ENCODE data around the gene HIGD1B. TPM values are rescaled to one million over a fixed set of nuclear protein-coding genes. Genes with fewer than 3 reads are reported as not detected.

The HIGD1B gene
- total RNA-seq, 2 donors from 2014 or later, result 19.0 TPM; not detected in 1

- peaks cover 0 to 14% of the 10 kb centered on the region in 2 donors for H3K4me1 ChIP-seq
- no peak overlapping the region for H3K27ac ChIP-seq
- no peak overlapping the region for H3K4me3 ChIP-seq
- no peak for DNase-seq (ENCODE audit: low spot score)
- no peak for TF ChIP-seq CTCF (IDR thresholded peaks at IDR 0.05)
- no peaks in the 10 kb centered on the region for H3K27me3 ChIP-seq
- no peaks in the 10 kb centered on the region for H3K9me3 ChIP-seq
- H3K36me3 ChIP-seq, result peaks cover 49% of the 10 kb centered on the region
Observed at GRCh38 chr17:44887016-44887415, 39.3 kb downstream of the HIGD1B start.

- no peak overlapping the region for H3K4me3 ChIP-seq
- H3K27me3 ChIP-seq, result no peaks in the 10 kb centered on the region
- peaks cover 0 to 14% of the 10 kb centered on the region in 2 donors for H3K4me1 ChIP-seq
- H3K27ac ChIP-seq, result no peak overlapping the region
- peaks cover 44% of the 10 kb centered on the region for H3K36me3 ChIP-seq
- TF ChIP-seq CTCF (IDR thresholded peaks at IDR 0.05), result no peak
- no peaks in the 10 kb centered on the region for H3K9me3 ChIP-seq
- DNase-seq (ENCODE audit: low spot score), result no peak
Observed at GRCh38 chr17:44887971-44888954, 40.6 kb downstream of the HIGD1B start.

- Histone ChIP-seq H3K36me3 (peaks cover 44% of the 10 kb centered on the region), H3K27ac (no peak overlapping the region), H3K27me3 (no peaks in the 10 kb centered on the region), H3K4me3 (no peak overlapping the region), H3K4me1 (peaks cover 0 to 14% of the 10 kb centered on the region in 2 donors), H3K9me3 (no peaks in the 10 kb centered on the region)
- no peak for TF ChIP-seq CTCF (IDR thresholded peaks at IDR 0.05)
- no peak for DNase-seq (ENCODE audit: low spot score)
Observed at GRCh38 chr17:44889003-44889402, 41.3 kb downstream of the HIGD1B start.

- no peaks in the 10 kb centered on the region for H3K9me3 ChIP-seq
- no peaks in the 10 kb centered on the region for H3K27me3 ChIP-seq
- H3K4me3 ChIP-seq, result no peak overlapping the region
- no peak overlapping the region for H3K27ac ChIP-seq
- no peak for DNase-seq (ENCODE audit: low spot score)
- H3K36me3 ChIP-seq, result peaks cover 20% of the 10 kb centered on the region
- TF ChIP-seq CTCF (IDR thresholded peaks at IDR 0.05), result no peak
- H3K4me1 ChIP-seq, result peaks cover 0 to 14% of the 10 kb centered on the region in 2 donors
Observed at GRCh38 chr17:44892250-44892649, 44.6 kb downstream of the HIGD1B start.

GRCh38 chr17:44894642-44895041 is 47.0 kb downstream of the HIGD1B start:
- no peak overlapping the region for H3K27ac ChIP-seq
- H3K9me3 ChIP-seq, result no peaks in the 10 kb centered on the region
- H3K4me1 ChIP-seq, result peaks cover 0 to 13% of the 10 kb centered on the region in 2 donors
- no peaks in the 10 kb centered on the region for H3K27me3 ChIP-seq
- DNase-seq (ENCODE audit: low spot score), result no peak
- peaks cover 20% of the 10 kb centered on the region for H3K36me3 ChIP-seq
- TF ChIP-seq CTCF (IDR thresholded peaks at IDR 0.05), result no peak
- H3K4me3 ChIP-seq, result no peak overlapping the region
